Stimulated activated naive CD8-positive, alpha-beta T cell treated with anti-CD3 and anti-CD28 coated beads, Interleukin-15, Interleukin-2, amounts not matched to agents 100 ng/mL and 50 ng/mL, for 24 hours (primary cell): ENCODE results near the gene FANK1.

ENCODE experiments used
- H3K27ac Mint-ChIP-seq: one replicate; pipeline ENCODE4 v1.8.0; 2021; ENCODE audit warnings: mild to moderate bottlenecking, mixed read lengths
- H3K27me3 Mint-ChIP-seq: one replicate; pipeline ENCODE4 v1.8.0; 2021; ENCODE audit warnings: mixed read lengths
- H3K36me3 Mint-ChIP-seq: one replicate; pipeline ENCODE4 v1.8.0; 2021; ENCODE audit warnings: low read depth, mixed read lengths
- H3K4me1 Mint-ChIP-seq: one replicate; pipeline ENCODE4 v1.8.0; 2021; ENCODE audit warnings: low read depth, mixed read lengths
- H3K4me3 Mint-ChIP-seq: one replicate; pipeline ENCODE4 v1.8.0; 2021; ENCODE audit warnings: mild to moderate bottlenecking, mixed read lengths
- H3K9me3 Mint-ChIP-seq: one replicate; pipeline ENCODE4 v1.8.0; 2021; ENCODE audit warnings: mixed read lengths

FANK1 gene

DNA sequence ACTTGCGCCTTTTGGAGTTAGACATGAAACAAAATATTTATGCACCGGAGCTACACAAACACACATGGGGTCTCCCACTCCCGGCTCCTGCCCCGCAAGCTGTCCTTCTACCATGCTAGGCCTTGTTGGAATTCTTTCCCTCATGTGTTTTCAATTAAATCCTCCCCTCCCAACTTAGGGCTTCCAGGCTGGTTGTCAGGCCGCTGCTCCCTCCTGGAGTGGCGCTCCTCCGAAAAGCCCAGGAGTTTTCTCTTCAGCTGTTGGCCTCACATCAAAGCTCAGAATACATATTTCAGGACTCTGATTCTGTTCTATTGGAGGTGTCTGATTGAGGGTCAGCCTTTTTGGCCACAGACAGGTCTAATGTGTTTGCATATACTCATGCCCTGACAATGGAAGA lies 113.3 kb downstream of the FANK1 start:
- H3K9me3 Mint-ChIP-seq: no peaks in the 10 kb centered on the region
- H3K36me3 Mint-ChIP-seq: no peaks in the 10 kb centered on the region
- no peaks in the 10 kb centered on the region for H3K27me3 Mint-ChIP-seq
- no peak overlapping the region for H3K4me3 Mint-ChIP-seq
- H3K4me1 Mint-ChIP-seq: peaks cover 7% of the 10 kb centered on the region
- no peak overlapping the region for H3K27ac Mint-ChIP-seq

DNA sequence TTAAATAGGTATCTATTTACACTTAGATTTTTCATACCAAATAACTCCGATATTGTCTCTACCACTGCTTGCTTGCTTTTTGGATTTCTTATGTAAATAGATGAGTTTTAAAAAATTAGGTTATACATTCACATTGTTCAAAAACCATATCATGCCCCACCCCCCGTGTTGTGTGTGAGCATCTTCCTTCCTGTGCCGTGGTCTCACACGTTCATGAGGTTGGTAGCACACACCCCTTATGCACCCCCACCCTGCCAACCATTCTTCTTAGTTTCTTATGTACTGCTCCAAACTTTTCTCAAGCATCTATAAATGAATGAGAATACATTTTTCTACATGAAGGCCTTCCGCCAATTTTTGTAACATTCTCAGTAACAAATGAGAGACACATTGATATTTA lies 115.6 kb downstream of the FANK1 start:
- H3K4me1 Mint-ChIP-seq: peaks cover 7% of the 10 kb centered on the region
- H3K9me3 Mint-ChIP-seq: no peaks in the 10 kb centered on the region
- H3K4me3 Mint-ChIP-seq: no peak overlapping the region
- no peaks in the 10 kb centered on the region for H3K27me3 Mint-ChIP-seq
- no peak overlapping the region for H3K27ac Mint-ChIP-seq
- H3K36me3 Mint-ChIP-seq: no peaks in the 10 kb centered on the region

DNA sequence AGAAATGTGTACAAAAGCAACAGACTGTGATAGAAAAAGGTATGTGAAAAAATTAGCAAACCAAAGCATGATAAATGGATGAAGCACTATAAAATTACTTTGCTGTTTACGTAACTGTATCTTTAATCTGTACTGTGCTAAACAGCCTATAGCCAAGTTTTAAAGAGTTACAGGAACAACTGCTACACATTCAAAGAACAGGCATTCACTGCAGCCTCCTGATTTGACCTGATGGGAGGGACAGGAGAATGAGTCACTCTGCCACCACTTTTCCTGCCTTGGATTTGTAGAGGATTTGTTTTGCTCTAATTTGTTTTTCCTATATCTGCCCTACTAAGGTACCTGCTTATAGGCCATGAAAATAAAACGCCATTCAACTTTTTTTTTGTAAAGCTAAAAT lies 116.1 kb downstream of the FANK1 start:
- Mint-ChIP-seq H3K27ac (no peak overlapping the region), H3K4me1 (peaks cover 7% of the 10 kb centered on the region), H3K9me3 (no peaks in the 10 kb centered on the region), H3K4me3 (no peak overlapping the region), H3K36me3 (no peaks in the 10 kb centered on the region), H3K27me3 (no peaks in the 10 kb centered on the region)

DNA sequence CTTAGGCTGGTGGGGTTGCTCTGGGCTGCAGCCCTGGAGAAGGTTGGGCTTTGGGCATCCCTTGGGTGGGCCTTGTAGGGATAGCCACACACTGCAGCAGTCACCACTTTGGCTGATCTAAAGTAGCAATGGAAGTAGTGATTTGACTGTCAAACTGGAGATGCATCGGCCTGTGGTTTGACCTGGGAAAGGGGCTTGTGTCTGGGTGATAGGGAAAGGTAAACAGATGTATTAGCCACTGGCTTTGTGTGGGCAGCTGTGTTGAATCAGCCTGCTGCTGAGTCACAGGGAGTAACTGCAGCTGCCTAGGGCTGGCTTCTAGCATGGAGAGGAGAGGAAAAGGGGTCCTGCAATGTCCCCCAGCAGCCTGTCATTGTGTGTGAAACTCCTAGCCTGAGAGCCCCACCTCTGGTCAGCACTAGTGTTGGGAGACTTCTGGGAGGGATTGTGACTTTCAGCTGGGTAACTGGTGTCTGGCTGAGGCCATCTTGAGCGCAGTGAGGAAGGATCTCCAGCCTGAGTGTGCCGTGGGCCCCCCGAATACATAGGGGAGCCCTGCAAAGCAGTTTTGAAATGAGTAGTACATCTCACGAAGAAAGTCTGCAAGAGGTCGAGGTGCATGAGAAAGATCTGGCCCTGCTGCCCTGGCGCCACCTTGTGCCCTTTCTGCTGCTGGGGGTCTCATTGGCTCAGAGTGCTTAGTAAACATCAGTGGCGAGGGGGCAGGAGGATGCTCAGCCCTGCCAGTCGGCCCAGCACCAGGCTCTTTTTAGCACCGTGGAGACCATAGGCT lies 117.3 kb downstream of the FANK1 start:
- Mint-ChIP-seq H3K36me3 (no peaks in the 10 kb centered on the region), H3K27me3 (no peaks in the 10 kb centered on the region), H3K4me1 (peaks cover 7% of the 10 kb centered on the region), H3K9me3 (no peaks in the 10 kb centered on the region), H3K4me3 (no peak overlapping the region), H3K27ac (peak overlapping the region; percentile 18)

DNA sequence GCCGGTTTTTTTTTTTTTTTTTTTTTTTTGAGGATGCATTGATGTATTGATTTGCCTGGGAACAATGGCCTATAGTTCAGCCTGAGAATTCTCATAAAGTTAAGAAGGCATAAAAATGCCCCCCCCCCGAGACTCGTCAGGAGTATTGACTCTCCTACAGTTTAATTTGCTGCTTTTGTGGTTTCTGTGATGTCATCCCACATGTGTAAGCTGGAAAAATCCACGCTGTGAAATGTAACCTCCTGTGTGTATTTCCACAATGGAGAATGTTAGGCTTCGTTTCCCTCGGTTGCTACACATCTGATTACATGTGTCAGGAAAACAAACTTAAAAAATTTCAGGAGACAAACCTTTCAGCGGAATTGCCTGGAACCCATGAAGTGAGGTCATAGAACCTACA lies 117.9 kb downstream of the FANK1 start:
- no peak overlapping the region for H3K4me3 Mint-ChIP-seq
- H3K4me1 Mint-ChIP-seq: peaks cover 7% of the 10 kb centered on the region
- no peaks in the 10 kb centered on the region for H3K27me3 Mint-ChIP-seq
- no peak overlapping the region for H3K27ac Mint-ChIP-seq
- no peaks in the 10 kb centered on the region for H3K9me3 Mint-ChIP-seq
- no peaks in the 10 kb centered on the region for H3K36me3 Mint-ChIP-seq

DNA sequence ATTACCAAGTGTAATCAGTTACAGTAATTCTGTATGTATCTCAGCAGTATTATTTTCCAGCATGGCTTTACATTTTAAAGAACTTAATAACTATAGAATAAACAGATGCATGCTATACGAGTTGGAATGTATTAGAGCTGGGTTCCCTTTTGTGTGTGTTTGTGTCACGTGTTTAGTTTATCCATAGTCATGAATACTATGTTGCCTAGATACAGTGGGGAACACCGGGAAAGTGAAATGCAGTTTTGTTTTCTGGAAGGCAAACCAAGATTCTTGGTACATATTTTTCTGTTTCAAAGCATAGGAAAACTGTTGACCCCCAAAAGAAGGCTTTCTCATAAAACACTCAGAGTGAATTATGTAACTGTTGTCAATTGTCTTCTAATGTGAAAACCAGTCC lies 119.0 kb downstream of the FANK1 start:
- Mint-ChIP-seq H3K4me1 (peaks cover 7% of the 10 kb centered on the region), H3K4me3 (no peak overlapping the region), H3K36me3 (no peaks in the 10 kb centered on the region), H3K9me3 (no peaks in the 10 kb centered on the region), H3K27me3 (no peaks in the 10 kb centered on the region), H3K27ac (no peak overlapping the region)

DNA sequence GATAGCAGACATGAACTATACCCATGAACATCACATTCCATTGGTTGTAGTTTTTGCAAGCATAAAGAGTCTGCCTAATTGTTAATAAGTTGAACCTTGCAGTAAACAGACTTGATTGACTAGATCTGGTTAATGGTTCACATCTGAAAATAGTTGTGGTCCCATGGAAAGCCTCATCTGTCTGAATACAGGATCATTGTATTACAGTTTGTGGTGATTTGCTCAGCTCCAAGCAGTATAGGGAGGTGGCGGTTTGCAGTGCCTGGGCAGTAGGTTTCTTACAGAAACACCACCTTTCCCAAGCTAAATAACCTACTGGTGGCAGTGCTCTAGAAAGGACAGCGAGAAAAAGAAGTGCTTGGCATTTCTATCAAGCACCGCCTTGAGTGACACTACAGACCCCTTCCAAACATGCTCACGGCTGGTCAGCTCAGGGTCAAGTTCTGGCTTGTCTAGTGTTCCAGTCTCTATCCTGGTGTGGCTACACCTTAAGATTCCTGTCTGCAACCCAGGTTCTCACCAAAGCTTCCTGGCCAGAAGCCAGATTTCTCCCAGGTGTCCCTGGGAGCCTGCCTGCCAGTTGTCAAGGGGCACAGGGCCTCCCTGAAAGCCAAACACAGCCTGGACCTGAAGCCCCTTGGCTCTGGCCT lies 119.9 kb downstream of the FANK1 start:
- Mint-ChIP-seq H3K4me3 (no peak overlapping the region), H3K4me1 (peaks cover 7% of the 10 kb centered on the region), H3K9me3 (no peaks in the 10 kb centered on the region), H3K27ac (no peak overlapping the region), H3K27me3 (no peaks in the 10 kb centered on the region), H3K36me3 (no peaks in the 10 kb centered on the region)

DNA sequence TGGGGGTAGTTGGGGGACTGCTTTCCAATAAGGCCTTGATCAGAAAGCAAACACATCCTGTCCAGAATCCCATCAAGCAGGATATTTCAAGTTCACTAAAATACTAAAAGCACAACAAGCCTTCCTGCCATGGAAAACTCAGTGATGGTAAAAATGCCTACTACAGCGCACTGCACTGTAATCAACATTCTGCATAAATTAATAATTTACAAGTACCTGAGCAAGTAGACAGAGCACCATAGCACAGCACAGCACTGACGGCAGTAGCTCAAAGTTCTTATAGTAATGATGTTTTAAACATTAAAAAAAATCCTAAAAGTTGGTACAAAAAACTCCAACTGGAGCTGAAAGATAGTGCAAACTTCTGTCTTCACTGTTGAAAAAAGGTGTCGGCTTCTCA lies 120.5 kb downstream of the FANK1 start:
- Mint-ChIP-seq H3K4me3 (no peak overlapping the region), H3K36me3 (no peaks in the 10 kb centered on the region), H3K4me1 (peaks cover 7% of the 10 kb centered on the region), H3K27ac (no peak overlapping the region), H3K27me3 (no peaks in the 10 kb centered on the region), H3K9me3 (no peaks in the 10 kb centered on the region)

DNA sequence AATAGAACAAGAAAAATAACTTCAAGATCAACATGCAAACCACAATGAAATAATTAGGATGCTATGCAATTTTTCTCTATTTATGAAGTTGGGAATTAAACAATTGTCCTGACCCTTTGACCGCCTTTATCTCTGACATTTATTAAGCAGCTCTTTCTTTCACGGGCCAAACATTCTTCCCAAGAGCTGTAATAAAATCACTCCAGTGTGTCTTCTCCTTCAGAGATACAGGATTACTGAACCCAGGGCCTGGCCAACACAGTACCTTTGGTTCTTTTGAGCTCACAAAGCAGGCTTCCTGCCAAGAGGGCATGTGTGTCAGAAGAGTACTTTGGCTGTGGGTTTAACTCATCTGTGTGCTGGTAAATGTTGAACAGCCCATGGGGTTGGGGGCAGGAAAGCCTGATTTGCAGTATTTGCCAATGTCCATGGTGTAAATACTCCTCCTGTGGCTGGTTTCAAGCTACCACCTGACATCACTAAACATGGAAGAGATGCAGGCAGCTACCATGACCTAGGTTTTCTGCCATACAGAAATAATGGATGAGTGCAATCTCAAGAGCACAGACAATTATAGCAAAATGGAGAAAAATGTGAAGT lies 121.7 kb downstream of the FANK1 start:
- Mint-ChIP-seq H3K4me3 (no peak overlapping the region), H3K4me1 (peaks cover 7% of the 10 kb centered on the region), H3K27me3 (no peaks in the 10 kb centered on the region), H3K9me3 (no peaks in the 10 kb centered on the region), H3K36me3 (no peaks in the 10 kb centered on the region), H3K27ac (no peak overlapping the region)

DNA sequence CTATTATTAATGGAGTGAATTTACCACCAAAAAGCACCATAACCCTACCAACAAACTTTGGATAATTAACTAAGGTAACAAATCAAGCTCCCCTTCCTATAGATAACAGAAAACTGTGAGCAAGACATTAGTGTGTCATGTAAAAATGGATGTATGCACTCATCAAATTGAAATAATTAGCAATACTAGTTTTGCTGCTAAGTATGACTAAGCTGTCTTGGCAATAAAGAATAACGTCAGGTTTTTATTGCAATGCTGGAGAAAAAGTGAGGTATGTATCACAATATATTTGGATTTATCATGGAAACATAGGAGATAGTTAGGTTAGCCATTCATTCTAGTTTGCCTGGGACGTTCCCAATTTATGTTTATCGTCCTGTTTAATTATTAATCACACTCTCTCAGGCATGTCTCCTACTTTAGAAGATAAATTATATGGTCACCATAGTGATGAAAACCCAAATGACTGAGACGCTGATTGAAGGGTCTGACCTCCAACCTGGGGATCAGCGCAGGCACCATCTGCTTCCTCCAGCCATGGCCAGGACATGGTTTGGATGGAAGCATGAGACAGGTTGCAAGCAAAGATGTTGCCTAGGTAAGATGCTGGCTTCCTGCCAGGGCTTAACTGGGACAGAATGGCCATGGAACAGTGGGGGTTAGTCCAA lies 125.6 kb downstream of the FANK1 start:
- Mint-ChIP-seq H3K36me3 (no peaks in the 10 kb centered on the region), H3K27ac (no peak overlapping the region), H3K4me3 (no peak overlapping the region), H3K4me1 (no peaks in the 10 kb centered on the region), H3K9me3 (peaks cover 13% of the 10 kb centered on the region), H3K27me3 (no peaks in the 10 kb centered on the region)

DNA sequence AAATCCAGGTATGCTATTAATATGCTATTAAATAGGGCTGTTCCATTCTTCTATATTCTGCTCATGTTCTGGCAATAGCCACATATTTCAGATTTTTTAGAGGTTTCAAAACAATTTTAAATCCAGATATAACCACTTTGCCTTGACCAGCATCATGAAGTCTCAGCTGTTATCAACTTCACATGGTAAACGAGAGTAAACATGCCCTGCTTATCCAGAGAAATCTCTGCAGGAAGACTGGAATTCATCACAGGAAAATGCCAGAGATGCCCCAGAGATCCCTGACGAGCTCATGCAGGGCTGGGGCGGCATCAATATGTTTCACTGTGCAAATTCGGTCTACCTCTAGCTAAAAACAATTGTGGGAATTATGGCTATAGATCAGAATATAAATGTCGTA lies 126.5 kb downstream of the FANK1 start:
- Mint-ChIP-seq H3K4me1 (no peaks in the 10 kb centered on the region), H3K4me3 (no peak overlapping the region), H3K27me3 (no peaks in the 10 kb centered on the region), H3K36me3 (no peaks in the 10 kb centered on the region), H3K9me3 (peaks cover 13% of the 10 kb centered on the region), H3K27ac (no peak overlapping the region)

DNA sequence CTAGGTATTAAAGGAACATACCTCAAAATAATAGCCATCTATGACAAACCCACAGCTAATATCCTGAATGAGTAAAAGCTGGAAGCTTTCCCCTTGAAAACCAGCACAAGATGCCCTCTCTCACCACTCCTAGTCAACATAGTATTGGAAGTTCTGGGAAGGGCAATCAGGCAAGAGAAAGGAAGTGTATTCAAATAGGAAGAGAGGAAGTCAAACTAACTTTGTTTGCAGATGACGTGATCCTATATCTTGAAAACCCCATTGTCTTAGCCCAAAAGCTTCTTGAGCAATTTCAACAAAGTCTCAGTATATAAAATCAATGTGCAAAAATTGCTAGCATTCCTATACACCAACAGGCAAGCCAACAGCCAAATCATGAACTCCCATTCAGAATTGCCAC lies 131.3 kb downstream of the FANK1 start:
- no peak overlapping the region for H3K27ac Mint-ChIP-seq
- peaks cover 4% of the 10 kb centered on the region for H3K27me3 Mint-ChIP-seq
- no peaks in the 10 kb centered on the region for H3K36me3 Mint-ChIP-seq
- peaks cover 19% of the 10 kb centered on the region for H3K9me3 Mint-ChIP-seq
- no peak overlapping the region for H3K4me3 Mint-ChIP-seq
- H3K4me1 Mint-ChIP-seq: no peaks in the 10 kb centered on the region

DNA sequence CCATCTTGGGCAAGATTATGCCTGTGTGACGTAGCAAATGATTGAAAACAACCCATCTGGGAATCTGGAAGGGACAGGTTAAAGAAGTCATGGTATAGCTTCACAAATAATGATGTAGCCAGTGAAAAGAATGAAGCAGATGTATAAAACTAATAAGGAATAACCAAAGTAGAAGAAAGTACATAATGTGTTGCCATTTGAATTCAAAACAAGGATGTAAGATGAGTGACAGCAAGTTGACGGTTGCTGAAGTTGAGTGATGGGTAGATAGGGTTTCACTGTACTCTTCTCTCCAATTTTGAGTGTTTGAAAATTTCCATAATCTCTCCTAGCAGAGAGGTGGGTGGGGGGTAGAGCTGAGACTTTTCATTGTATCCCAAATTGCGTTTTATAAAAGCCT lies 133.6 kb downstream of the FANK1 start:
- H3K4me3 Mint-ChIP-seq: no peak overlapping the region
- H3K36me3 Mint-ChIP-seq: no peaks in the 10 kb centered on the region
- no peaks in the 10 kb centered on the region for H3K4me1 Mint-ChIP-seq
- peaks cover 4% of the 10 kb centered on the region for H3K27me3 Mint-ChIP-seq
- H3K9me3 Mint-ChIP-seq: peaks cover 14% of the 10 kb centered on the region
- no peak overlapping the region for H3K27ac Mint-ChIP-seq

DNA sequence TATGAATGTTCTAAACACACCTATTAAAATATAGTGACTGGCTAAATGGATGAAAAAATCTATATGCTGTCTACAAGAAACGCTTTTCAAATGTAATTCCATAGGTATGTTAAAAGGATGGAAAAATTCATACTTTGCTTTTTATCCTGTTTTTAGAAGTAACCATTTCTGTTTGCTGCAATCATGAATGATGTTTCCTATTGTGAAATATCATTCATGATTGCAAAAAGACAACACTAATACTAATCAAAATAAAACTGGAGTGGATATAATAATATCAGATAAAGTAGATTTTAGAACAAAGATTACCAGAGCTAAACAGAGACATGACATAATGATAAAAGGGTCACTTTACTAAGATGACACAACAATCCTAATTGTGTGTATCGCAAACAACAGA lies 138.2 kb downstream of the FANK1 start:
- H3K27me3 Mint-ChIP-seq: peaks cover 9% of the 10 kb centered on the region
- H3K4me3 Mint-ChIP-seq: no peak overlapping the region
- H3K27ac Mint-ChIP-seq: no peak overlapping the region
- no peaks in the 10 kb centered on the region for H3K4me1 Mint-ChIP-seq
- H3K36me3 Mint-ChIP-seq: no peaks in the 10 kb centered on the region
- peaks cover under 1% of the 10 kb centered on the region for H3K9me3 Mint-ChIP-seq

DNA sequence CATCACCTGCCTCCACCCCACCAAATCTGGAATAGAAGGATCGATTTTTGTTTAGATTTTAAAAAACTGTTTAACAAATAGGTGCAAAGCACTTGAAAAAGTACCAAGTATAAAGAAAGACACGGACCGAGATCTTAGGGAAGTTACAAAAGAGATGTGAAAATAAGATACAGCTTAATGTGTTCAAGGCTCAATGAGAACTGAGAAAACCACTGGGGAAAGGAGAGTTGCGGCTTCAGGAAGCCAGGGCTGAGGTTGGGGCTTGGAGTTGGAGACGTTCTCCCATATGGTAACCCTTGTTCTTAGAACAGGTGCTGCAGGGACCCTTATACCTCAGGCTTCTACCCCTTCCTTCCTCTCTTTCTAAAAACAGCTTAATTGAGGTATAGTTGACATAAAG lies 140.2 kb downstream of the FANK1 start:
- no peak overlapping the region for H3K27ac Mint-ChIP-seq

More for the DNA sequence above, 140.2 kb downstream of the FANK1 start:
- peaks cover 6% of the 10 kb centered on the region for H3K4me1 Mint-ChIP-seq
- H3K36me3 Mint-ChIP-seq: no peaks in the 10 kb centered on the region
- peaks cover 5% of the 10 kb centered on the region for H3K27me3 Mint-ChIP-seq
- no peaks in the 10 kb centered on the region for H3K9me3 Mint-ChIP-seq
- H3K4me3 Mint-ChIP-seq: no peak overlapping the region
